Measurements from ENCODE around the gene EPHA4.

The EPHA4 gene

DNA sequence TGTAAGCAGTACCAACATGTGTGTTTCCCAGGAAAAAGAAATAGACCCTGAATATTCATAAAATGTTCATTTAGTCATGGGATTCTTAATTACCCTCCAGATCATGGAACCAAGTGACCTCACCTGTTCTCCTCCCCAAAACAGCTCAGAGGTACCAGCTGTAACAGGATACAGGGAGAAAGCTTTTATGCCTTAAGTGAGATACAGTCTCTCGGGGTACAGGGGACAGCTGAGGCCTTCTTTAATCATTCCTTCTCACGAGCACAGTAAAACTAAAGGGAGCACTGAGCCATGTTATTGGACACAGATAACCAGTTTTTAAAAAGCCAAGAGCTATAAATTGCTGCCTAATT lies 16.6 kb downstream of the EPHA4 start:
- Histone ChIP-seq H3K4me2 (ENCODE audit: insufficient read depth, low read length) (no peak overlapping the region), H3K79me2 (ENCODE audit: insufficient read depth, low read length) (no peaks in the 10 kb centered on the region), H3K27me3 (ENCODE audit: insufficient read depth, low read length, poor library complexity) (no peaks in the 10 kb centered on the region), H3K27ac (ENCODE audit: low read length) (no peak overlapping the region), H2AFZ (ENCODE audit: low read depth, low read length) (no peak overlapping the region), H4K20me1 (ENCODE audit: insufficient read depth, low read length) (no peaks in the 10 kb centered on the region), H3K4me1 (ENCODE audit: insufficient read depth, low read length) (no peaks in the 10 kb centered on the region), H3K4me3 (ENCODE audit: low read depth in 1 of 2, low read length in 2 of 2) (no peak overlapping the region), H3K9me3 (ENCODE audit: insufficient read depth, low read length, severe bottlenecking) (no peaks in the 10 kb centered on the region), H3K9ac (ENCODE audit: low read depth, low read length) (no peak overlapping the region), H3K36me3 (ENCODE audit: insufficient read depth, low read length) (no peaks in the 10 kb centered on the region)
- no peak for TF ChIP-seq EZH2 (IDR thresholded peaks at IDR 0.05; ENCODE audit: borderline replicate concordance, low read depth, low read length, severe bottlenecking)
- TF ChIP-seq, protein P1, sequence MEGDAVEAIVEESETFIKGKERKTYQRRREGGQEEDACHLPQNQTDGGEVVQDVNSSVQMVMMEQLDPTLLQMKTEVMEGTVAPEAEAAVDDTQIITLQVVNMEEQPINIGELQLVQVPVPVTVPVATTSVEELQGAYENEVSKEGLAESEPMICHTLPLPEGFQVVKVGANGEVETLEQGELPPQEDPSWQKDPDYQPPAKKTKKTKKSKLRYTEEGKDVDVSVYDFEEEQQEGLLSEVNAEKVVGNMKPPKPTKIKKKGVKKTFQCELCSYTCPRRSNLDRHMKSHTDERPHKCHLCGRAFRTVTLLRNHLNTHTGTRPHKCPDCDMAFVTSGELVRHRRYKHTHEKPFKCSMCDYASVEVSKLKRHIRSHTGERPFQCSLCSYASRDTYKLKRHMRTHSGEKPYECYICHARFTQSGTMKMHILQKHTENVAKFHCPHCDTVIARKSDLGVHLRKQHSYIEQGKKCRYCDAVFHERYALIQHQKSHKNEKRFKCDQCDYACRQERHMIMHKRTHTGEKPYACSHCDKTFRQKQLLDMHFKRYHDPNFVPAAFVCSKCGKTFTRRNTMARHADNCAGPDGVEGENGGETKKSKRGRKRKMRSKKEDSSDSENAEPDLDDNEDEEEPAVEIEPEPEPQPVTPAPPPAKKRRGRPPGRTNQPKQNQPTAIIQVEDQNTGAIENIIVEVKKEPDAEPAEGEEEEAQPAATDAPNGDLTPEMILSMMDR (IDR thresholded peaks at IDR 0.05; ENCODE audit: borderline replicate concordance, extremely low read depth, low read length, poor library complexity, severe bottlenecking), result no peak
- DNase-seq (no peak), ATAC-seq (ENCODE audit: insufficient read depth, low read depth) (no peak)

DNA sequence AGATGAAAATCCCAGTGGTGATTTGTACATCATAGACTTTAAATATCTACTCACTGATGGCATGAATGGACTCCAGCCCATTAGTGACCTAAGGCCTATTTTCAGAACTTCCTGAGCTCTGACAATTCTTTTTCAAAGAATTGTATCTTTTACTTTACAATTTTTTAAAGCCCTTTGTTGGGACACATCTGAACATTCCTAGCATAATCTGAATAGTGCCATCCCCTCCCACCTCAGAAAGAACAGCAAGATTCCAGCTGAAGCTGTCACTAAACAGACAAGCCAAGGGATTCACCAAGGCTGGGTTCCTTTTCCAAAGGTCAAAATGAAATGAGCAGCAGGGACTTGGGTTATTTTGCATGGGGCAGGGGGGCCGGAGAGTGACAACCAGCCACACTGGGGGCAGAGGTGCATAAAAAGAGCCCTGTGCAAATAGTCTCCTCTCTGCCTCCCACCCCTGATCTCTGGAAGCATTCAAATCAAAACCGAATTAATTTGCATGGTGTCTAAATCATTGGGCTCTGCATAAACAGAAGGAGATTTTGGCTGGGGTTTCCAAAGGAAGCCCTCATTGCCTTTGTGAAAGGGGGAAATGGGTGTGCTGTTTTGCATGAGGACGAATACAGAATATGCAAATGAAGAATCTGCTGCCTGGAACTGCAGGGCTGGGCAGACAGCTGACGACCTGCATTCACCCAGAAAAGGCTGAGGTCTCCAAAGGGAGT lies 17.2 kb downstream of the EPHA4 start:
- Histone ChIP-seq H3K4me2 (ENCODE audit: insufficient read depth, low read length) (no peak overlapping the region), H3K9ac (ENCODE audit: low read depth, low read length) (no peak overlapping the region), H3K27me3 (ENCODE audit: insufficient read depth, low read length, poor library complexity) (no peaks in the 10 kb centered on the region), H3K9me3 (ENCODE audit: insufficient read depth, low read length, severe bottlenecking) (no peaks in the 10 kb centered on the region), H3K79me2 (ENCODE audit: insufficient read depth, low read length) (no peaks in the 10 kb centered on the region), H3K27ac (ENCODE audit: low read length) (no peak overlapping the region), H3K36me3 (ENCODE audit: insufficient read depth, low read length) (no peaks in the 10 kb centered on the region), H2AFZ (ENCODE audit: low read depth, low read length) (no peak overlapping the region), H3K4me3 (ENCODE audit: low read depth in 1 of 2, low read length in 2 of 2) (no peak overlapping the region), H3K4me1 (ENCODE audit: insufficient read depth, low read length) (no peaks in the 10 kb centered on the region), H4K20me1 (ENCODE audit: insufficient read depth, low read length) (no peaks in the 10 kb centered on the region)
- TF ChIP-seq, protein P1 (IDR thresholded peaks at IDR 0.05; ENCODE audit: borderline replicate concordance, extremely low read depth, low read length, poor library complexity, severe bottlenecking), result no peak
- no peak for TF ChIP-seq EZH2 (IDR thresholded peaks at IDR 0.05; ENCODE audit: borderline replicate concordance, low read depth, low read length, severe bottlenecking)
- ATAC-seq (ENCODE audit: insufficient read depth, low read depth), result no peak
- no peak for DNase-seq

DNA sequence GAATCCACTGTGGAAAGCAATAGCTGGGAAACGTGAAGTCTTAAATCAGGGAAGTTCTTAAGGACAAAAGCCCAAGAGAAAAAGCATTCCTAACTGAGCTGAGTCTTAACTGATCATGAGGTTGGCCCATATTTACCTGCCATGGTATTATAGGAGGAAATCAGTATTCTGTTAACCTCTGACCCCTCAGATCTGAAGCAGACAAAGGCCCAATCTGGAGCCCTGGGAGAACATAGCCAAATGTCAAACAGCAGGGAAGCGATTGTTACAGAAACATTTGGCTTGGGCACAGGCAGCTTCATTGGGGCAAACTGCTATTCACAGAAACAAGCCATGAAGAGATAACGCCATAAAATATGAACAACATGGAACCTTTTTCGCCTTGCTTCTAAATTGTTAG lies 18.8 kb downstream of the EPHA4 start:
- Histone ChIP-seq H3K27me3 (ENCODE audit: insufficient read depth, low read length, poor library complexity) (no peaks in the 10 kb centered on the region), H3K4me1 (ENCODE audit: insufficient read depth, low read length) (no peaks in the 10 kb centered on the region), H2AFZ (ENCODE audit: low read depth, low read length) (no peak overlapping the region), H3K9me3 (ENCODE audit: insufficient read depth, low read length, severe bottlenecking) (no peaks in the 10 kb centered on the region), H3K36me3 (ENCODE audit: insufficient read depth, low read length) (no peaks in the 10 kb centered on the region), H3K4me2 (ENCODE audit: insufficient read depth, low read length) (no peak overlapping the region), H3K9ac (ENCODE audit: low read depth, low read length) (no peak overlapping the region), H3K79me2 (ENCODE audit: insufficient read depth, low read length) (no peaks in the 10 kb centered on the region), H4K20me1 (ENCODE audit: insufficient read depth, low read length) (no peaks in the 10 kb centered on the region), H3K27ac (ENCODE audit: low read length) (no peak overlapping the region), H3K4me3 (ENCODE audit: low read depth in 1 of 2, low read length in 2 of 2) (no peak overlapping the region)
- TF ChIP-seq, protein P1 (IDR thresholded peaks at IDR 0.05; ENCODE audit: borderline replicate concordance, extremely low read depth, low read length, poor library complexity, severe bottlenecking), result no peak
- ATAC-seq (ENCODE audit: insufficient read depth, low read depth), result no peak
- no peak for DNase-seq

DNA sequence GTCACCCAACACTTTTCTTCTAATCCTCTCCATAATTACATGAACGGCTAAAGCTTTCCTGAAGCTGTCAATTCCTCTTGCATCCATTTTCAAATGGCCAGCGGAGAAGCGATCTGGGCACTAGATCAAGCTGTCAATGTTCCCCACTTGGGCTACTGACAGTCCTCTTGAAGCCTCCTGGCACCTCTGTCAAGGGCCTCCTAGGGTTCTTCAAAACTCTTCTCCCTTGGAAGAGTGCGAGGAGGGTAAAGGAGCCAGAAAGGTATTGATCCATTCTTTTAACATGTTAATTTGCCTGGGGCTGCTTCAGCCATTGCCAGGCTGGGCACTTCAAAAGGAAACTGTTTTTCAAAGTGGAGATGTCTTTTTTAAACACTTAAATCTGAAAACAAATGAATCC lies 19.8 kb downstream of the EPHA4 start:
- Histone ChIP-seq H3K27ac (ENCODE audit: low read length) (no peak overlapping the region), H3K79me2 (ENCODE audit: insufficient read depth, low read length) (no peaks in the 10 kb centered on the region), H3K4me3 (ENCODE audit: low read depth in 1 of 2, low read length in 2 of 2) (no peak overlapping the region), H3K27me3 (ENCODE audit: insufficient read depth, low read length, poor library complexity) (no peaks in the 10 kb centered on the region), H3K9ac (ENCODE audit: low read depth, low read length) (no peak overlapping the region), H3K4me1 (ENCODE audit: insufficient read depth, low read length) (no peaks in the 10 kb centered on the region), H3K4me2 (ENCODE audit: insufficient read depth, low read length) (no peak overlapping the region), H3K36me3 (ENCODE audit: insufficient read depth, low read length) (no peaks in the 10 kb centered on the region), H2AFZ (ENCODE audit: low read depth, low read length) (no peak overlapping the region), H4K20me1 (ENCODE audit: insufficient read depth, low read length) (no peaks in the 10 kb centered on the region), H3K9me3 (ENCODE audit: insufficient read depth, low read length, severe bottlenecking) (no peaks in the 10 kb centered on the region)
- no peak for TF ChIP-seq EZH2 (IDR thresholded peaks at IDR 0.05; ENCODE audit: borderline replicate concordance, low read depth, low read length, severe bottlenecking)
- TF ChIP-seq, protein P1 (IDR thresholded peaks at IDR 0.05; ENCODE audit: borderline replicate concordance, extremely low read depth, low read length, poor library complexity, severe bottlenecking), result no peak
- DNase-seq (no peak), ATAC-seq (ENCODE audit: insufficient read depth, low read depth) (no peak)
